T-helper 2 cell (primary cell): ENCODE results near the gene KCNJ9.

Experiments used
- DNase-seq, 5 experiments: peaks; one replicate each; pipeline versions ENCODE4 v3.0.0 to v3.0.0-alpha.2; 2012 to 2022

The KCNJ9 gene

DNA sequence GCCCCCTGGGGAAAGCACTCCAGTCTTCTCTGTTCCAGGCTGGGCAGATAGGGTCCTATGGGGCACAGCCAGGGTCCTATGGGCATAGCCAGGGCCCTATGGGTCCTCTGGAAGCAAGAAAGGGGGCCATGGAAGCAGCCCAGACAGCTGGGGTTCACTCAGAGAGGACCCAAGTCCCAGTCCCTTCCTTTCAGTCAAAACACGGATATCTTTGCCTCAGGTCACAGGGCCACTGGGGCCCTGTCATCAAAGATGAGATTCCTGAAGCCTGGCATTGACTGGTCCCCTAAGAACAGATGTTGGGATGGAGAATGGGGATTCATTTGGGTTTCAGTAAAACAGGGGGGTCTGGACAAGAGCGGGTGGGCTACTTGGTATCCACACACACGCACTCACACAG, 8.5 kb downstream of the KCNJ9 start:
- no peak for DNase-seq

DNA sequence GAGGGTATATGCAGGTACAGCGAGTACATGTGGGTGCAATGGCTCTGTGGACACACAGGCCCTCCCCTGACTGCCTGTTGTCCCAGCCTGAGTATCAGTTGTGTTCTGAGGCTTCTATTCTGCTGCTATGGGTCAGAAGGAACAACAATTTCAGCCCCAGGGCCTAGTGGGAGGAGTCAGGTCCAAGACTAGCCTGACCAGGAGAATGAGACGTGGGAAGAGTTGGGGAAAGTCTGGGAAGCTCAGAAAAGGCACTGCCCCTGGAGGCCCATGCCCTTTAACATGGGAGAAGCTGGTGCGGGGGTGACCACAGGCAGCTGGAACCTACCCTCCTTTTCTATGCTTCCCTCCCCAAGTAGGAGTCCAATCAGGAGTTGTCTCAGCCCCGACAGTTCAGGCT, 9.4 kb downstream of the KCNJ9 start:
- no peak for DNase-seq

DNA sequence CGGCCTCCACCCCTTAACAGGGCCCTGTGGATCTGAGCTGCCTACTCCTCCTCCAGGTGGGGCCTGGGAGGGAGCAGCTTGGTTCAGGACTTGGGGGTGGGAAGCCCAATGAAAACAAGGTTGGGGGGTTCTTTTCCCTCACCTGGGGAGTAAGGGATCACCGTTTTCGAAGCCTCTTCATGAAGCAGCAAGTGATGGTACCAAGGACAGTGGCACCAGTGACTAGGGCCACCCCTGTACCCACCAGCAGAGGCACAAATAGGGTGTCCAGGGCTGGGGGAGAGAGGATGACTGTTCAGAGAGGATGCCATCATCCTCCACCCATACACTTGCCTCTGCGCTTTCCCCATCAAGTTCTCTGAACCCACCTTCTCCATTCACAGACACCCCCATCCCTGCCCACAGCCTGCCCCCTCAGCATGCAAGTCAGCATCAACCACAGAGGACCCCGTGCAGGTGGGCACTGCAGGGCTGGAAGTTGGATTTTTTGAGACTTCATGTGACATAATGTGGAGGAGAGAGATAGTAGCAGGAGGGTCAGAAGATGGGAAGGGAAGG, 10.4 kb downstream of the KCNJ9 start:
- no peak for DNase-seq

DNA sequence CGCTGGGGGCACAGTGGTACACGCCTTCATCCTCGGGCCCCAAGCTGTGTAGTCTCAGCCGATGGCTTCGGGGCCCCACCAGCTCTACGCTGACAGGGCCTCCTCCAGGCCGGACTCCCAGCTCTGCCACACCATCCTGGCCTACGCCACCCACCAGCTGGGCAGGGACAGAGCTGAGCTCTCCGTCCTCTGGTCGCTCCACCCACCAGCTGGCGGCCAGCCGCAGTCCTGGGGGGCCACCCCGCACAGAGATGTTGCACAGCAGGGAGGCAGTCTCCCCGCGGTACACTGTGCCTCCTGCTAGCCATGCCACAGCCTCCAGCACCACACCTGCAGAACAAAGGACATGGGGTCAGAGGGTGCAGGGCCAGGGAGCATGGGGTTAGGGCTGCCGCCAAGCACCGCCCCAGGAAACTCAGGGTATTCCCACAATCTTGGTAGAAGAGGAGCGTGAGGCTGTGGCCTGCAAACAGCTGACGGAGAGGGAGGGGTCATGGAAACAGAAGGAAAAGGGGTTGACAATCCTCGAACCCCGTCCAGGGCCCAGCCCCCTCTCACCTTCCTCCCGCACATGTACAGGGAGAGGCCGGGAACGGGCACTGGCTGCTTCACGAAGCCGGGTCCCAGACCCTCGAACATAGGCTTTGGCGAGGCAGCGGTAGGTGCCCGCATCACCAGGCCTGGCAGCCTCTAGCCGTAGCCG, 11.2 kb downstream of the KCNJ9 start:
- no peak for DNase-seq

DNA sequence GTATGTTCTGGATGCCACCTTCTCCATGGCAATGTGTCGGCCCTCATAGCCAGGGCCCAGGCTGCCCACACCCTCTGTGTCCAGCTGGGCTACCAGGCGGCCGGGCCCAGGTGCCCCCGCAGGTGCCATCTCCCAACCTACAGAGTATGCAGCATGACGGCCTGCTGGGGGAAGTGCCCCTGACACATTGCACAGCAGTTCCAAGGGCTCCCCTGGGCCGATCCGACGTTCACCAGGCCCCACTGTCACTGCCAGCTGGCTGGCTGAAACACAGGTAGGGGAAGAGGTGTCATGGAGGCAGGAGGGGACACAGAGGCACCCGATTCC, 11.7 kb downstream of the KCNJ9 start:
- no peak for DNase-seq

DNA sequence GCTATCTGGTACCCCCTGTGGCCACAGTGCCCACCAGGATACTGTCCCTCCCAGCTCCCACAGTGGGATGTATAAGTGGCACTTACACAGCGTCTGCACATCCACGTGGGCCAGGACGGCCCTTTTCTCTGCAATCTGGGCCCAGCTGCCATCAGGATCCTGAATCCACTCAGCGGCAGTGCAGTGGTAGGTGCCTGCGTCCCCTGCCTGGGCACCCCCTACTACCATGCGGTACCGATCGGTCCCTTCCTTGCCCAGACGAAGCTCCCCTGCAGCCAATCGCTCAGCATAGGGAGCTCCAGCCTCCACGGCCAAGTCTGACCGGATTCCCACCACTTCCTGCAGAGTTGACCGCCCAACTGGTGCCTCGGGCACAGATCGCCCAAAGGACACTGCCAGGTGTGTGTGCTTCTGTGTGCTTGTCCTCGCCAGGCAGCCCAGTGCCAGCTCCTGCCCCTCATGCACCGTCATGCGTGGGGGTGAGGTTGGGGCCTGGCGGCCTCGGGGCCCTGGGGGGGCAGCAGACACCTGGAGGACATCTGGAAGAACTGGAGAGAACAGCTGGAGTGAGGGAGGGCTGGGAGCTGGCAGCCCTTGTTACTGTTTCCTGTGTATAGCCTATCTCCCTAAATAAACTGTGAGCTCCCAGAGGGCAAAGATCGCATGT, 12.4 kb downstream of the KCNJ9 start:
- DNase-seq = no peak

DNA sequence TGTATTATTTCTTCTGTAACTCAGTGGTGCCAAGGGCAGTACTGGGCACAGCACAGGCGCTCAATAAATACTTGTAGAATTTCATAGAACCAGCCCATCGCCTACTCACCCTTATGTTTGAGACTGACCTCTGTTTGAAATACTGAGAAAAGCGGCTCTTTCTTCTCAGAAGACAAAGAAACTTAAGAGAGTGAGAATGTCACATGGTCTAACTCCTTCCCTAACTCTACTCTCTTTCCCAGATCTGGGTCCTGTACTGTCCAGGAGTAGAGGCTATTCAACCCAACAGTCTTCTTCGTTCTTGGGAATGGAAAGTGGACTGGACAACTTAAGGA, 12.9 kb downstream of the KCNJ9 start:
- no peak for DNase-seq

DNA sequence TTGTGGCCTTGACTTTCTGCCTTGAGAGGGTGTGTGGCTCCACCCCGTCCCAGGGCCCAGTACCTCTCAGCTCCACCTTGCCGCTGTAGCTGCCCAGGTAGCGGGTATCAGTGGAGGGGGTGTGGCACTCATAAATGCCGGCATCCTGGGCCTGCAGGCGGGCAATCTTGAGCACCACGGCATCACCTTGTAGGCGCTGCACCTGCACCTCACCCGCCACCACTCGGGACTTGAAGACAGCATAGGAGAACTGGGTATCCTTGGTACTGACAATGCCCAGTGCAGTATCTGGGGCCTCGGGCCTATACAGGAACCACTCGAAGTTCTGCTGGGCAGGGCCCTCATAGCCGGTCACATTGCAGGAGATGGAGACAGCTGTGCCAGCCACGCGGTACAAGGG, 13.5 kb downstream of the KCNJ9 start:
- DNase-seq = no peak

DNA sequence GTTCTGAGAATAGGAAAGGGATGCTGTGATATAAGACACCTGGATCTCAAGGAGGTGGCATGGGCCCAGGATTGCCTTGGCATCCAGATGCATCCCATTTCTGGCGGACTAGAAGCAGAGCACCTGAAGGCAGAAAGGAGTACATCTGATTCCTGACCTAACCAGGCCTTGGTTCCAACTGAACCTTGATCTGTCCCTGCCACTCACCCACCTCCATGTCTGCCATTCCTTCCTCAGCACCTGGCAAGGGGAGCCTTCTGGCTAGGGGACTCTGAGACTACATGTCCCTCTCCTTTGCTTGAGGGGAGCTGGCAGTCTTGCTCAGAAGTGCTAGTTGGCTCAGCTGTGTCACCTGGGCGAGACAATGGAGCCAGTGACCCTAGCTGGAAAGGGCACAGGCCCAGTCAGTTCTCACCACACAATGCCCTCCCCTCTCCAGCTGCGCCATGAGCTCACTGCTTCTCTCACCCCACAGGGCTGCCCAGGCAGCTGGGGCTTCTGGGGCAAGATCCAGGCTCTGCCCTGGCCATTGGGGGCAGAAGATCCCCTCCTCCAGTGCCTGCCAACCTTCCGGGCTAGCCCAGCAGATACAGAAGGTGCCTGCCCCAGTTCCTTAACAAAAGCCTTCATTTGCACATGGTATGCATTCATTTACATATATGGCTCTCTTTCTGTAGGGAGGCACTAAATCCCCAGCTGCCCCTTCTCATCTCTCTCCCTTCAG, 14.2 kb downstream of the KCNJ9 start:
- DNase-seq = no peak

DNA sequence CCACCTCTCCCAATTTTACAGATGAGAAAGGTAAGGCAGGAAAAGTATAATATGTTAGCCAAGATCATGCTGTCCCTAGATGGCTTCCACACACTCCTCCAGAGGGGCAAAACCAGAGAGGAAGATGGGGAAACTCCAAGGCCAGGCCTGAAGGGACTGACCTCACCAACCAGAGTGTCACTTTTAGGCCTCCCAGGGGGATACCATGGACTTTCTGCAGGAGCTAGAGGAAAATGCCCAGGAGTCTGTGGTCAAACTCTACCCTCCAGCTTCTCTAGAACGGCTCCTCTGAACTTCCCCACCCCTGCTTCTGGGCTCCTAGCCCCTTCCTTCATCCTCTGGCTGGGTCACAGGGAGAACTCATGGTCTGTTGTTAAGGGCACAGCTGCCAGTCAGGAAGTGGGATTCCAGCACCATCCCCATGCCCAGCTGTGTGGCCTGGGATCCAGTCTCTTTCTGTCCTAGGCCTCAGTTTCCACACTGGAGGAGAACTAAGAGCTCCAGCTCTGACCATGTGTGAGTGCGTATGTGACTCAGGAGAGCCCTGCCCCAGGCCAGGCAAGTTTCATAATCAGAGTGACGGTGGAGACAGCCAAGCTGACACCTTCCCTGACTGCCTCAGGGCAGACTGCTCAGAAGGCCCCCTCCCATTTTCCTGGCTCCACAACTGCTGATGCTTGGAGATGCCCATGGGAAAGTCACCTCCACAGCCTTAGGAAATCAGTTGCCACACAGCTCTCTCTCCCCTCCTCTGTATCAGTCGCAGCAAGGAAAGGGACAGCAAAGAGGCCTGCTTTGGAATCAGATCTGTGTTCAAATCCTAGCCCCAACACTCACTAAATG, 15.2 kb downstream of the KCNJ9 start:
- no peak for DNase-seq

DNA sequence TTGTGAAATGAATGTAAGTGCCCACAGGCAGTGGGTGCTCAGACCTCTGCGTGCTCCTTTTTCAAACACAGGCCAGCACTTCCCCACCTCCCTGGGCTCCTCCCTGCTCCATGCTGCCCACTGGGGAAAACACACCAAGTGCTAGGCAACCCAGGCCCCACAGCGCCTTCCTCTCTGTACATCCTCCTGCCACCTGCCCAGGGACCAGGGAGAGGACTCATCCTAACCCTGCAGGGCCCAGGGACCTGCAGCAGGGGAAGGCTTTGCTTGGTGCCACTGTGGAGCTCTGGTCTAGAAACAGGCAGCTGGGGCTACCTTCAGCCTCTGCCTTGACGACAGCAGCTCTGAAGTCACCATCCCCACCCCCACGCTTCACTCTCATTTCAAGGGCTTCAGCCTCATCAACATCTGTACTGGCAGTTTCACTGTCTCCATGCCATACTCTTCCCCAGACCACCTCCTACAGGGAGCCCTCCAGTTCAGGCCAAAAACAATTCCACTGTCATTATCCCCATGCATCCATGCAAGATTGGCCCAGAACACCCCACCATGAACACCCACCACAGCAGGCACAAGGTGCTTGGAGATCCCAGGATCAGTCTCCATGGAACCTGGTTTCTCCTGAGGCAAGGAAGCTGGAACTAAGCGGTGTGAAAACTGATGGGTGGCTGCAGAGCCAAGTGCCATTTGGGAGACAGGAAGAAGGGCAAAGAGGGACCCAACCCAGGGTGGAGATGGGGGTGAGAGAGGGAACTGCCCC, 16.0 kb downstream of the KCNJ9 start:
- peak in 1 of 5 experiments; percentile 64 for DNase-seq

DNA sequence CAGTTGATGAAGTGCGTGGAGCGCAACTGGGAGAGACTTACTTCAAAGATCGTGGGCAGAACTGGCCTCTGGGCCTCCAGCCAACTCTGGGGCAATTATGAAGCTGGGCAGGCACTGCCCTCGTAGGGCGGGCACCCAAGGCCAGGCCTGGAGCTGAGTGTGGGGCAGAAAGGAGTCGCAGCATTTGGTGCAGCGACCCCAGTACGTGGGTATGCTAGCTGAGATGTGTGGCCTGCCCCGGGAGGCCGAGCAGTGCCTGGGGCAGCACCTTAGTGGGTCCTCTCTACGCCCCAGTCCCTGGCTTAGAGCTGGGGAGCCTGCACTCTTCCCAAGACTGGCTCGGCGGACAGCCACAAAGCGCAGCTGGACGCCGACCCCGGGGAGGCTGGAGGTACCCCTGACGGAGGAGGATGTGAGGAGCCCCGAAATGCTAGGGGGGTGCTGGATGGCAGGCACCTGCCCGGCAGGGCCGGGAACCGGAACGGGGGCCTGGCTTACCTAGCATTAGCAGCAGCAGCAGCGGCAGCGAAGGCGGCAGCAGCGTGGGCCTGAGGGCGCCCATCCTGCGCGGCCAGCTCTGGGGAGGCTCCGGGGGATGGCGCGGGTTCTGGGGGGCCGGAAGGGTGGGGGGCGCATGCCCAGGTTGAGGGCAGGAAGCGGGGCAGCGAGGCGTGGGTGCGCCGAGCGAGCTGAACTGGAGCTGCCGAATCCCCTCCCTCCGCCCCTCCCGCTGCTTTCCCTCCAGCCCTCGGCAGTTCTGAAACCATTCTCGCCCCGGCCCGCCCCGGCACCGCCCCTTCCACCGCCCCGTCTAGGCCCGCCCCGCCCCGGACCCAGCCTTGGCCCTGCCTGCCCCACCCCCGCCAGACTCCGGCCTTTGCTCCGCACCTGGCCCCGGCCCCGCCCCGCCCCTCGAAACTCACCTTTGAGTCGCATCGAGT, 16.8 kb downstream of the KCNJ9 start, which contains the start of gene IGSF8:
Gene IGSF8 (minus strand): TSS at position 709 of the 941 bp plus-strand sequence. CDS start 147 bp downstream, at position 562.
- DNase-seq = peak; percentile 84 to 95 (median 91)

DNA sequence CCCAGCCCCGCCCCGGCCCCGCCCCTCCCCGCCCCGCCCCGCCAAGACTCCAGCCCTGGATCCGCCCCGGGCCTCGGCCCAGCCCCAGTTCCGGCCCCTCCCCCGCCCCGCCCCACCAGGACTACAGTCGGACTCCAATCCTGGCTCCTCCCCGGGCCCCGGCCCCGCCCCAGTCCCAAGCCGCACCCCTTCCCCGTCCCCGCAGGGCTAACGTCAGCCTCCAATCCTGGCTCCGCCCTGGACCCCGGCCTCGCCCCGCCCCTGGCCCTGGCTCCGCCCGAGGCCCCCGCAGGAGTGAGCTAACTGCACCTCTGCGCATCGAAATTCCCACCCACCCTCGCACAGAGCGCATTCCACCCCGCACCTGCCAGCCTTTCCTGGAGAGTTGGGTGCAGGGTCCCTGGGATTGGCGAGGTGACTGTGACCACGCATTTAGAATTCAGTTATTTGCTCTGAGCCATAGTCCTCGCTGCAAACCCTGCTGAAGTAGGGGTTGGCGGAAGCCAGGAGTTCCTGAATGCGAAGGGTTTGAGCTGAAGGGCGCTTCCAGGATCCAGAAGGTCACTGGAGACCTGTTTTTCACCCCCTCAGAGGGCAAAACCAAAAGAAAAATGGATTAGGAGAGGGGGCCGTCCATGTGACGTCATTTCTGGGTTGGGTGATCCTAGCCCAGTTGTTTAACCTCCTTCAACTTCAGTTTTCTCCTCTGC, 17.7 kb downstream of the KCNJ9 start:
- DNase-seq = peak; percentile 92 to 99 (median 98)

DNA sequence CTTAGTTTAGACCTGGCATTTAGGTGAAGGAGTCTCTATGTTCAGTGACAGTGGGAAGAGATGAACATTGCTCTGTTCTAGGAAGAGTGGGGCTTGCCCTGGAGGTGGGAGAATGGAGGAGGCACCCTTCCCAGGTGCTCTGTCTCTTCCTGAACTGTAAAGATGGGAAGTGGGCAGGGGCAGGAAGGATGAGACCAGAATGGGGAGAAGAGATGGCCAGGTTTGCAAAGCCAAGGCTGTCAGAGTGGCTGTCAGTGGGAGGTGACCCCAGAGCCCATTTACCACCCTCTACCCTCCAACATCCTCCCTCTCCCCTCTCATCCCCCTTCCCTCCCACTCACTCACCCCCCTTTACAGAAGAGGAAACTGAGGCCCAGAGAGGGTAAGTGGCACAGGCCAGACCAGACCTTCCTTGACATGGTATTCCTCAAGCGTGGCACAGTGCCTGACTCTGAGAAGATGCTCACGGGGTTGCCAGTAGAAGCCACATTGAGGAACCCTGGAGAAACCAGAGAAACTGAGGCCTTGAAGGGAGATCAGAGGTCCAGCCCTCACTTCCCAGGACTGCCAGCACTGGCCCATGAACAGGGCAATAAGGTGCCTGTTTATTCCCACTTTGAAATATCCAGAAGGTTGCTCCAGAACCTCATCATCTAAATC, 18.5 kb downstream of the KCNJ9 start:
- DNase-seq = no peak

DNA sequence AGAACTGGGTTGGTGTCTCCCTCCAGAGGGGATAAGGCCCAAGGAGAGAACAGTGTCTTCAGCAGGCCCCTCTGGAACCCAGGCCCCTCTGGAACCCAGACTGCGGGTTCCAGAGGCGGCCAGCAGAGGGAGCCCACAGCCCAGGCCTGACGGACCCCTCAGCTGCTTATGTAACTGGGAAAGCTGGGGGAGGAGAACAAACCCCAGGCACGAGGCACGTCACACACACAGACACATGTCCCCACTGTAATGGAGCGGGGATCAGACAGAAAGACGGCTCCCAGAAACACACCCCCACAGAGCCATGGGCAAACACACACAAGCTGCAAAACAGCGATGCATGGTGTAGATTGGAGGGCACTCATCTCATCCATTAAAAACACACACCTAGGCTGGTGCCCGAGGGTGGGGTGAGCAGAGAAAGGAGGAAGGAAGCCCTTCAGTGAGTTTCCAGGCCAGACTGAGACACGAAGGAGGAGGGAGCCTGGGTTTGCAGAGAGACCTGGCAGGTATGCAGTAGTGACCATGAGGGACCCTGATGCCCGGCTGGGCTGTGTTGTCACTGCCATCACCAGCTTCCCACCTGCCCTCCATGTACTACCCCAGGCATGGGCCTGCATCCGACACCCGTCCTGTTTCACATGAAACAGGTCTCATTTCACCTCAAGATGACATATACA, 19.8 kb downstream of the KCNJ9 start:
- DNase-seq = peak; percentile 33 to 78 (median 57)

DNA sequence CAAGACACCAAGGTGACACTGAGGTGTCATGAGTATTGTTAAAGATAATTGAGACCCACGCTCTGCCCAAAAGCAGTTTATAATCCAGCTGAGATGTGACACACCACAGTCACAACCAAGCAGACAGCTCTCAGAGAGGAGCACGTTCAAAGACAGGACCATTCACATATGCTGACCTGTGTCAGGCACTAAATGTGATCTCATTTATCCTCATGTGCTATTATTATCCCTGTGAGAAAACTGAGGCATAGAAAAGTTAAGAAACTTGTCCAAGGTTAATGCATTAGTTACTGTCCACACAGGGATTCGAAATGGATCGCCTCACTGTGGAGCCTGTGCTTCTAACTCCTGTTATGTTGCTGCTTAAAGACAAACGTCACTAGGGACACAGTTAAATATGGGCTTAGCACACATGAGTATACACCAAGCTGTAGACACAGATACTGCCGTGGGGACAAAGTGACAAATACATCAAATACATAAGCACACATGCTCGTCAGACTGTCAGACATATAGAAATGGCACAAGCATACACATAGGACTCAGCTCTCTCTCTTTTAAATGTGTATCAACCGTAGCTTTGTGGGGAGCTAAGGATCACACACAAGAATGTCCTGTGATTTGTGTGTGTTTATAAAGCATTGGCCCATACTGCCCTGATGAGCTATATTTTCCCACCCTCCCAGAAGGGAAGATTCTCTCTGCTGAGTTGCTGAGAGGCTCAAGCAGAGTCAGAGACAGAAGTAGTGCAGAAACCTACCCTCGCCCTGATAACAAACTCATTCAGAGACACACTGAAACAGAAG, 20.6 kb downstream of the KCNJ9 start:
- no peak for DNase-seq

DNA sequence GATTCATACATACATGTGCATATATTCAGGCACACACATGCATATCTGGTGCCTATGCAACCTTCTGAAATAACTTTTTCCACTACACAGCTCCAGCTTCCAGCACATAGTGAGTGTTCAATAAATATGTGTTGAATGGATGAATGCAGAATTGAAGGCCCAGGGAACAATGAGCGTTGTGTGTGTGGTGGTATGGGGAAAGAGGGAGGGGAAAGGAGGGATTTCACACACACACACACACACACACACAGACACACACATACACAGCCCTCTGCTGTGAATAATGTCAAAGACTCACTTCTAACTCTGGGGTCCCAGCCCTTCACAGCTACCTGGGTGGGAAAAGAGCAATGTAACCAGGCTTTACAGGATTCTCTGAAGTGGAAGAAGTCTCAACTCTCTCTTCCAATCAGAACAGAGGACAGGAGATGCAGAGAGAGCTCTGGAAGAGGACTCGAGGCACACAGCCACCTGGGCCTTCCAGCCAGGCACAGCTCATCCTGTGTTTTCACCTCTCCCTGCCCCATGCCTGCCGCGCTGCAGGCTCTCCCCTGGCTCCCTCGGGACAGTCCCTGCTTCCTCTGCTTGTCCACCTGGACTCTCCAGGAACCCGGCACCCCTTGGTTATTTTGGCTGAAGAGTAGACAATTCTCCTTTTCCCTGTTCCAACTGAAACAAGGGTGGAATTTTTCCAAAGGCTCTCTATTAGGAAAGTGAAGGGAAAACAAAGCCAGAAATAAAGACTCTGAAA, 22.5 kb downstream of the KCNJ9 start:
- DNase-seq = no peak
